NCI-H2029 (cell line): ENCODE results near the gene CLN3.
"Not testable (repeated sequence)": the region's sequence is repeated elsewhere in the genome, so short reads cannot be mapped to it uniquely, and the experiment has no call there.

Experiments used
- DNase-seq: peaks from one replicate; lab custom pipeline; 2025; lab: John Stamatoyannopoulos, UW

The CLN3 gene

GRCh38 chr16:28491970-28492474 lies at the start of gene CLN3:
CLN3 (minus strand) TSS chr16:28492074; CDS start chr16:28491759, 315 bp downstream.
- DNase-seq, result peak; percentile 92

GRCh38 chr16:28540346-28540745 lies 48.5 kb upstream of the CLN3 start:
- no peak for DNase-seq

- DNase-seq, result peak; percentile 91
Observed at GRCh38 chr16:28538733-28539596, 47.1 kb upstream of the CLN3 start, which contains the start of gene NUPR1. NUPR1 (minus strand) TSS chr16:28538974; CDS start chr16:28538907, 67 bp downstream.

GRCh38 chr16:28537964-28538732 lies 46.3 kb upstream of the CLN3 start:
- DNase-seq, result no peak

- no peak for DNase-seq
Observed at GRCh38 chr16:28537076-28537475, 45.2 kb upstream of the CLN3 start.

GRCh38 chr16:28534542-28535373 lies 42.9 kb upstream of the CLN3 start:
- DNase-seq, result no peak

- DNase-seq, result no peak
Observed at GRCh38 chr16:28532940-28533647, 41.2 kb upstream of the CLN3 start.

GRCh38 chr16:28531777-28532744 lies 40.2 kb upstream of the CLN3 start:
- DNase-seq, result no peak

GRCh38 chr16:28529124-28529523 lies 37.2 kb upstream of the CLN3 start:
- no peak for DNase-seq

- no peak for DNase-seq
Observed at GRCh38 chr16:28528463-28528867, 36.6 kb upstream of the CLN3 start.

GRCh38 chr16:28527985-28528384 lies 36.1 kb upstream of the CLN3 start:
- no peak for DNase-seq

- DNase-seq, result not testable (repeated sequence)
Observed at GRCh38 chr16:28527100-28527785, 35.4 kb upstream of the CLN3 start.

GRCh38 chr16:28526201-28527099 lies 34.6 kb upstream of the CLN3 start:
- DNase-seq, result no peak

- DNase-seq, result no peak
Observed at GRCh38 chr16:28524681-28525171, 32.9 kb upstream of the CLN3 start.

- no peak for DNase-seq
Observed at GRCh38 chr16:28522792-28523191, 30.9 kb upstream of the CLN3 start.

- no peak for DNase-seq
Observed at GRCh38 chr16:28521436-28521835, 29.6 kb upstream of the CLN3 start.

GRCh38 chr16:28520672-28521071 lies 28.8 kb upstream of the CLN3 start:
- DNase-seq, result no peak

- no peak for DNase-seq
Observed at GRCh38 chr16:28514246-28514645, 22.4 kb upstream of the CLN3 start.
